ENCODE results near the gene FOCAD.

The FOCAD gene

DNA sequence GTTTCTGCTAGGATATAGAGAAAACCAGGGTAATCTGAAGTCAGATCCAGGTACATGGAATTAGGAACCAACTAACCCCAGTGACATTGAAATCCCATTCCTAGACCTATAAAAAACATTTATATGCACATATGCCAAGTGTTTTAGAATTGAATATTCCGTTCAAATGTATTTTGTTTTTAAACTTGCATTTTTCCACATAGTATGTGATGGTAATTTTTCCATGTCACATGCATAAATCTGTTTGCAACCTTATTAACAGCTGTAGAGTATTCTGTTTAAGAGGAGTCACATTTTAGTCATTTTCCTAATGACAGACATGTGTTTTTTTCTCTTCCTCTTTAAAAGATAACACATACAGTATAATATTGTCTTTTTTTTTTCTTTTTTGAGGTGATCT, 50.2 kb downstream of the FOCAD start:
- H3K4me3 ChIP-seq (ENCODE audit: low read depth, low read length): no peak overlapping the region

DNA sequence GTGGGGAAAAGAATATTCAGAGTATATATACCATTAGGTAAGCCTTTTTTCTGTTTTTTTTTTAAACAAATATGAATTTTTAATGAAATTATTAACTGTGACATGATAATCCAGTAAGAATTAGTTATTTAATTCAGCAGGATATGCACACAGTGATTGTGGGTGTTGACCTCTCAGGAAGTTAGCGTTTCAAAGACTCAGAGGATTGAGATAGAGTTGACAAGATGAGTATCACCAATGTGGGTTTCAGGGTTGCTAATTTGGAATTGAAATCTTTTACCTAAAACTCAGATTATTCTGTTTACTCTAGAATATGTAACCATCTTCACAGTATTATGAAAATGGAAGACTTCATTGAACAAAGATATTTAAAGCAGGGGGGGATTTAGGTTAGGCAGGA, 56.2 kb downstream of the FOCAD start:
- Histone ChIP-seq H3K4me1 (no peaks in the 10 kb centered on the region), H3K9me3 (no peaks in the 10 kb centered on the region), H3K27me3 (no peaks in the 10 kb centered on the region), H3K4me3 (ENCODE audit: low read depth, low read length) (no peak overlapping the region), H3K36me3 (no peaks in the 10 kb centered on the region)
- TF ChIP-seq, protein P1, sequence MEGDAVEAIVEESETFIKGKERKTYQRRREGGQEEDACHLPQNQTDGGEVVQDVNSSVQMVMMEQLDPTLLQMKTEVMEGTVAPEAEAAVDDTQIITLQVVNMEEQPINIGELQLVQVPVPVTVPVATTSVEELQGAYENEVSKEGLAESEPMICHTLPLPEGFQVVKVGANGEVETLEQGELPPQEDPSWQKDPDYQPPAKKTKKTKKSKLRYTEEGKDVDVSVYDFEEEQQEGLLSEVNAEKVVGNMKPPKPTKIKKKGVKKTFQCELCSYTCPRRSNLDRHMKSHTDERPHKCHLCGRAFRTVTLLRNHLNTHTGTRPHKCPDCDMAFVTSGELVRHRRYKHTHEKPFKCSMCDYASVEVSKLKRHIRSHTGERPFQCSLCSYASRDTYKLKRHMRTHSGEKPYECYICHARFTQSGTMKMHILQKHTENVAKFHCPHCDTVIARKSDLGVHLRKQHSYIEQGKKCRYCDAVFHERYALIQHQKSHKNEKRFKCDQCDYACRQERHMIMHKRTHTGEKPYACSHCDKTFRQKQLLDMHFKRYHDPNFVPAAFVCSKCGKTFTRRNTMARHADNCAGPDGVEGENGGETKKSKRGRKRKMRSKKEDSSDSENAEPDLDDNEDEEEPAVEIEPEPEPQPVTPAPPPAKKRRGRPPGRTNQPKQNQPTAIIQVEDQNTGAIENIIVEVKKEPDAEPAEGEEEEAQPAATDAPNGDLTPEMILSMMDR (IDR thresholded peaks at IDR 0.05; ENCODE audit: low read depth, low read length): no peak
- DNase-seq: no peak

More for the DNA sequence above, 50.2 kb downstream of the FOCAD start:
- H3K4me1 ChIP-seq: no peaks in the 10 kb centered on the region
- H3K27me3 ChIP-seq: no peaks in the 10 kb centered on the region
- no peak for DNase-seq
- TF ChIP-seq, protein P1 (IDR thresholded peaks at IDR 0.05; ENCODE audit: low read depth, low read length): no peak
- no peaks in the 10 kb centered on the region for H3K36me3 ChIP-seq
- H3K9me3 ChIP-seq: no peaks in the 10 kb centered on the region

- Histone ChIP-seq H3K4me3 (ENCODE audit: low read depth, low read length) (no peak overlapping the region), H3K27me3 (no peaks in the 10 kb centered on the region), H3K4me1 (no peaks in the 10 kb centered on the region), H3K9me3 (no peaks in the 10 kb centered on the region), H3K36me3 (no peaks in the 10 kb centered on the region)
- no peak for DNase-seq
- TF ChIP-seq, protein P1 (IDR thresholded peaks at IDR 0.05; ENCODE audit: low read depth, low read length): no peak
Measured at GRCh38 chr9:20740929-20741582, 57.0 kb downstream of the FOCAD start.

GRCh38 chr9:20742833-20743232, 58.8 kb downstream of the FOCAD start:
- no peaks in the 10 kb centered on the region for H3K9me3 ChIP-seq
- no peaks in the 10 kb centered on the region for H3K27me3 ChIP-seq
- DNase-seq: no peak
- H3K4me3 ChIP-seq (ENCODE audit: low read depth, low read length): no peak overlapping the region
- no peaks in the 10 kb centered on the region for H3K36me3 ChIP-seq
- no peaks in the 10 kb centered on the region for H3K4me1 ChIP-seq
- TF ChIP-seq, protein P1 (IDR thresholded peaks at IDR 0.05; ENCODE audit: low read depth, low read length): no peak

DNA sequence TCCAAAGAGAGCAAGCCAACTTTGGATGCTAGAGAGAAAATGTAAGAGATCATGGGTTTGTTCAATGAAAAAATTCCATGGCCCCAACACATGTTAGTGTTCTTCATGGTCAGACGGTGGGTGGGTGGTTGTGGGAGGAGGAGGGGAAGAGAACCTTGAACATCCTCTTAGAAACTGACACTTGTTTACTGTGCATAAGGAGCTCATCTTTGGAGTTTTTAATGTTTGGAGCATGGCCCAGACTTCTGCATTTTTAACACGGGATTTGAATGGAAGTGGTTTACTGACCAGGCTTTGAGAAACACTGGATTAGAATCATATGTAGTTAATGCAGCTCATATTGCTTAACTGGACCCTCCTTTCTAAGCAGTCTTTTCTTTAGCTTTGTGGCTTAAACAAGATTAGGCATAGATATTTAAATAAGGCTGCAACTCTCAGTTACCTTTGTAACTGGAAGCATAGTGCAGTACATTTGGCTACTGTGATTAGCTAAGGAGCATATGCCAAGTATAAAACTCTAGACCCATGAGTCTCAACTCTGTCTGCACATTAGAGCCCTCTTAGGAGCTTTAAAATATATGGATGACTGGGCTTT, 60.1 kb downstream of the FOCAD start:
- Histone ChIP-seq H3K4me1 (peaks cover 4% of the 10 kb centered on the region), H3K36me3 (no peaks in the 10 kb centered on the region), H3K27me3 (no peaks in the 10 kb centered on the region), H3K9me3 (no peaks in the 10 kb centered on the region), H3K4me3 (ENCODE audit: low read depth, low read length) (no peak overlapping the region)
- TF ChIP-seq, protein P1 (IDR thresholded peaks at IDR 0.05; ENCODE audit: low read depth, low read length): no peak
- DNase-seq: no peak

- TF ChIP-seq, protein P1 (IDR thresholded peaks at IDR 0.05; ENCODE audit: low read depth, low read length): no peak
- Histone ChIP-seq H3K9me3 (no peaks in the 10 kb centered on the region), H3K36me3 (no peaks in the 10 kb centered on the region), H3K27me3 (no peaks in the 10 kb centered on the region), H3K4me1 (peaks cover 16% of the 10 kb centered on the region), H3K4me3 (ENCODE audit: low read depth, low read length) (no peak overlapping the region)
- DNase-seq: no peak
Measured at GRCh38 chr9:20746967-20747366, 62.9 kb downstream of the FOCAD start.
